NCI-H82 (cell line): ENCODE data around the gene FAM98A.

Source experiments
- DNase-seq: peaks from one replicate; lab custom pipeline; 2025; lab: John Stamatoyannopoulos, UW

FAM98A gene

DNA sequence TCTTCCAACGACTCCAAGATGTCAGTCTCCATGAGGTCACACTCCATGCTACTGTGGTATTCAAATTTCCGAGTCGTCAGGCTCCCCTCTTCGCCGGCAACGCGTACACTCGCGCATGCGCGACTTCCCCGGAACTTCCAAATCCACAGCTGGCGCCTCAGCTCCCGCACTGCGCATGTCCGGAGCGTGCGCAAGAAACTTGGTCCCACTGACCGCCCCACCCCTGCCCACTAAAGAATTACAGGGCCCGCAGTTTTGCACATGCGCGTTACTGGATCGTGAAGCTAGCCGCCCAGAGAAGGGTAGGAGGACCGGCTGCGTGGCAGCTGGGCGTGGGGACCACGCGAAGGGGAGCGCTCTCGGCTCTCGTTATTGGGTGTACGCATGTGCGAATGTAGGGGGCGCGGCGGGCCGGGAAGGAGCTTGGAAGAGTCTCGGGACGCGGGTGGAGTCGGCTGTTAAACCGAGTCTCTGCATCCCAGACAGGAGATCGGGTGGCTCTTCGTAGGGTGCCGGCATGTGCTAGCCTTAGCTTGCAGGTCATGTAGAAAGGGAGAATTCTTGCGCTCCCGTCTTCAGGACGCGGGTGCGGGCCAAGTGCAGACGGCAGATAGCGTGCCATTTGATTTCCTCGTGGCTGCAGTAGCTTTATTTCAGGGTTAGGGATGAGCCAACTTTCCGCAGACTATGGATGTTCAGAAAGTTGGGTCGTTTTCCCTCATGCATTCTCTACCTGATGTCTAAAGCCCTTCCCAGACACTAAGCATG lies at the start of gene FAM98A:
Gene FAM98A (minus strand): TSS at position 125 of the 768 bp plus-strand sequence. CDS start 78 bp downstream, at position 47.
- DNase-seq = peak; percentile 100

DNA sequence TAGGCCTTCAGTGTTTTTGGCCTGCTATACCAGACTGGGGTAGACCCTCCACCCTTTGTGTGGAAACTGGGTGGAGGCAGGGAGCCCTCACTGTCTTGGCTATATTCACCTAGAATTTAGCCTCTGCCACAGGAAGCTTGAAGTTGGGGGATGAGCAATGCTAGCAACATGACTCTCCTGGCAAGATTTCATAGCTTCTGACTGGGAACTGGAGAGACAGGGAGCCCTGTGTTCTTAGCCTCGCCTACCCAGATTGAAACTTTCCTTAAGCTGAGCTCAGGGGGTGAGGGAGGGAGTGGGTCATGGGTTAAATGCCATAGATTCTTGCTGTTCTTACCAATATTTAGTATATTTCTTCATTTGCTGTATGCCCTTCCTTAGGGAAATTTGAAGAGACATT lies 46.8 kb upstream of the FAM98A start:
- DNase-seq = no peak

GRCh38 chr2:33644215-33644614 lies 45.1 kb upstream of the FAM98A start:
- no peak for DNase-seq

DNA sequence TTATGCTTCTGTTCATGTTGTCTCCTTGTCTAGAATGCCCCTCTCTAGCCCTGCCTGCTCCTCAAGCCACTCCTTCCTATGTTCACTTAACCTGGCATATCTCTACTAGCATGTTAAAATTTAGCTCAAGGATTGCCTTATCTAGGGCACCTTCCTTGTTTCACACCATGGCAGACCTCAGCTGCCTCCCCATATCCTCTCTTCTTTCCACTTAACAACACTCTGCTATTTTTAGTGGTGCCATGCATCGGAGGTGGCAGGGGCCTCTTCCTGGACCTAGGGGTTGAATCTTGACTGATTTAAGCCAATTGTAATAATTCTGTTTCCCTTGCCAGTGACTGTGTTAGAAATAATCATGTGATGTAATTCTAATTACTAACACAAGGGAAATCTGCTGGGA lies 36.9 kb upstream of the FAM98A start:
- DNase-seq = no peak

- DNase-seq = no peak
These were observed 35.3 kb upstream of the FAM98A start for GRCh38 chr2:33634261-33634910.

GRCh38 chr2:33633315-33633714 lies 34.2 kb upstream of the FAM98A start:
- no peak for DNase-seq

GRCh38 chr2:33632831-33633230 lies 33.7 kb upstream of the FAM98A start:
- DNase-seq = peak; percentile 77

DNA sequence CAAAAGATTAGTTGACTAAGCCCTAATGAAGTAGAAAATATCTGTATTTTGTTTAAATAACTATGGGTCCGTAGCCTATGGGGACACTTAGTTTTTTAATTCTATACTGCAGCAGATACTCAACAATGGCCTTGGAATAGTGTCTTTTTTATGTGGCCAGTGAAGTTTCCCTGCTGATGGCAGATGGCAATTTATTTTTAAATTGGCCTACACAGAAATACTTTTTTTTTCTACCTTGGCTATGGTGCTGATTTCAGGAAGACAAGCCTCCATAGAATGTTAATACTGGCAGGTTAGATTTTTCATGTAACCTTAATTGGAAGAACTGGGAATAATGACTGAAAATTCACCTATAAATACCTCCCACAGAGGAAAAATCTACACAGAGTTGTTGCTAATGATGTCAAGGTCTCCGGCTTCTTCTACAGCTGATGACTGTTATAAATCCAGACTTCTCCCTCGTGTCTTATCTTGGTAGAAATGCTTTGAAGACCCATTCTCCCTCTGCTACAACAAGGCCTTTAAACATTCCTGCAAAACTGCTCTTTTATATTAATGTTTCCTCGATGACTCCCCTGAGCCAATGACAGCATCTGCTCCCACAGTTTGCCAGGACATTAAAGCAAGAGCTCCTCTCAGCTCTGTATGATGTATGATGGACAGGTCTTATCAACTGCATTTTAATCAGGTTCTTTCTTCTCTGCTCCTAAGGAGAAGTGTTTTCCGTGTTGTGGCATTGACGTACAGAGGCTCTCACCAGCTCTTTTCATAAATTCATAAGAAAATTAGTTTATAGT lies 29.1 kb upstream of the FAM98A start:
- DNase-seq = no peak

DNA sequence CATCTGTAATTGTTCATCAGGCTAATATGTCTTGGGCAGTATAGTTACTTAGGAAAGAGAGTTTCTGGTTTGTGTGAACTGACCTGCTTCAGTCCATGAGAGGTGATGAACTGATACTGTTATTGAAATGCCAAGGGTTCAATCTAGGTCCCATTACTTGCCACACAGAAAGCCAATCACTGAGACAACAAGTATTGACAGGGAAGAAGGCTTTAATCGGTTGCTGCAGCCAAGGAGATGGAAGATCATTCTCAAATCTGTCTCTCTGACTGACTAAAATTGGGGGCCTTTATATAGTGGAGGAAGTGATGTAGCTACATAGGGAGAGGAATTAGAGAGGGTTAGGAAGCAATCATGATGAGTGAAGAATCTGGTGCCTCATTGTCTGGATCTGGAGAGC lies 19.9 kb upstream of the FAM98A start:
- DNase-seq = no peak

- no peak for DNase-seq
These were observed 18.9 kb upstream of the FAM98A start for GRCh38 chr2:33617989-33618388.

- DNase-seq = no peak
These were observed 18.3 kb upstream of the FAM98A start for GRCh38 chr2:33617401-33617800.

DNA sequence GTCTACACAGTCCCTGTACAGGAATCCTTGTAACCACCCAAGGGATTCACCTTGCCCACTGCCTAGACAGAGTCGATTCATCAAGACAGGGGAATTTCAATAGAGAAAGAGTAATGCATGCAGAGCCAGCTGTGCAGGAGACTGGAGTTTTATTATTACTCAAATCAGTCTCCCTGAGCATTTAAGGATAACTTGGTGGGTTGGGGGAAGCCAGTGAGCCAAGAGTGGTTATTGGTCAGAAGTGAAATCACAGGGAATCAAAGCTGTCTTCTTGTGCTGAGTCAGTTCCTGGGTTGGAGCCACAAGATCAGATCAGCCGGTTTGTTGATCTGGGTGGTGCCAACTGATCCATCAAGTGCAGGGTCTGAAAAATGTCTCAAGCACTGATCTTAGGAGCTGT lies 17.8 kb upstream of the FAM98A start:
- no peak for DNase-seq

DNA sequence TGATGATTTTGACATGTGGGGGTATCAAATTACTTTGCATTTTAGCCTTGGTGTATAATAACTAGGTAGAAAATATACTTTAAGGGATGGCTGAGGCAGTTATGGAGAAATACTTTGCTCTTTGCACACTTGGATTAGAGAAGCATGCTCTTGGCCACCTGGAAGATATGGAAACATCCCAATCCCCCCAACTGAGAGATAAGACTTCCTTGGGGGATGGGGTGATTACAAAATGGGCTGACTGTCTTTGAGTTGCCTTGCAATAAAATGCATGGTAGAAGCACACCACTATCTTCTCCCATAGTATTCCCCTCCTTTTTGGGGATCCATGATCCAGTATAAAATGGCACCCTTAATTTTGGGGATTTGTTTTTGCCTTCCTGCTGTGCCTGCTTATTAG lies 15.1 kb upstream of the FAM98A start:
- no peak for DNase-seq

DNA sequence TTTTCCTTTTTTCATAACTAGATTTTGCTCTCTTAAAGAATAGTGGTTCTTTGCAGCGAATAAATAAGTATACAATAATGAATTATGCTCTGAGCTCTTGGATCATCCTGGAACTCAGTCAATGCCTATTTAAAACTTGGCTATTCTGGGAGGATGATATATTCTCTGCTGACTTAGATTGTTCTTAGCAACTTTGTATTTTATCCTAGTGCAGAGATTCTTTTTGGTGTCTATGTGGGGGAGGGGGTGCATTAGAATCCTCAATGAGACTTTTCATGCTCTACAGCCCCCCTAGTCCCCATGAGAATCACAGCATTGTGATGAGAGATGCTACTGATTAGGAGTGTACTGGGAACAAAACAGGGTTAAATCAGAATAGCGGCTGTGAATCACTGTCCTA lies 8.8 kb upstream of the FAM98A start:
- DNase-seq = no peak

DNA sequence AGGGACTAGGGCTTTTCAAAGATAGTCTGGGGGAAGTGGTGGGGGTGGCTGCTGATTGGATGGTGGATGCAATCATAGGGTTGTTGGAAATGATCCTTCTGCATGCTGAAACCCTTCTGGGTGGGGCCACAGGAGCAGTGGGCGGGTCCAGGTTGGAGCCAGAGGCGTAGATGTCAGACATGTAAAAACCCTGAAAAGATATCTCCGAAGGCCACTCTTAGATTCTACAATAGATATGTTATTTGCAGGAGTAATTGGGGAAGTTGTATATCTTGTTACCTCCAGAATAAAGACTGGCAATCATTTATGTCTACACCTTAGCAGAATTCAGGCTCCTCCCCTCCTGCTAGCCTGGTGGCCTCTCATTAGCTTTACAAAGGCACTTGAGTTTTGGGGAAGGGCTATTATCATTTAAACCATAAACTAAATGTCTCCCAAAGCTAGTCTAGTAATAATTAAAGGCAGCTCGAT lies 8.2 kb upstream of the FAM98A start:
- DNase-seq = no peak

DNA sequence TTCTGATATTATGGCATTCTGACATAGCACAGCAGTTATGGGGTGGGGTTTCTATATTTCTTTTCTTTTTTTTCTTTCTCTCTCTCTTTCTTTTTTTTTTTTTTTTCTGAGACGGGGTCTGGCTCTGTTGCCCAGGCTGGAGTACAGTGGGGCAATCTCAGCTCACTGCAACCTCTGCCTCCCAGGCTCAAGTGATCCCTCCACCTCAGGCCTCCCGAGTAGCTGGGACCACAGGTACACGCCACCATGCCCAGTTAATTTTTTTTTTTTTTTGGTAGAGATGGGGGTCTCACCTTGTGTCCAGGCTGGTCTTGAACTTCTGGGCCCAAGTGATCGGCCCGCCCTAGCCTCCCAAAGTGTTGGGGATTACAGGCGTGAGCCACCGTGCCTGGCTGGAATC lies 7.5 kb upstream of the FAM98A start:
- no peak for DNase-seq

GRCh38 chr2:33606100-33606499 lies 7.0 kb upstream of the FAM98A start:
- no peak for DNase-seq

- no peak for DNase-seq
These were observed 6.0 kb upstream of the FAM98A start for GRCh38 chr2:33605056-33605455.

GRCh38 chr2:33603416-33603815 lies 4.3 kb upstream of the FAM98A start:
- no peak for DNase-seq

GRCh38 chr2:33602201-33602830 lies 3.2 kb upstream of the FAM98A start:
- no peak for DNase-seq

DNA sequence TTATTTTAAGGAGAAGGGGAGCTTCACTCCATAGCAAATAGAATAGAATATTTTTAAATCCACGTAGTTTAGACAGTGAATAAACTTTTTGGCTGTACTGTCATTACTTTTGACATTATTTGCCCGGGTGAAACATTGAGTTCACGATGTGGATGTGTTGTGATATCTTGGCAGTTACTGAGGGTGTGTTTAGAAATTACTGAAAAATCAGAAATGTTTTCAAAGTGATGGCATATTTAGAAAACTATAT lies 769 bp upstream of the FAM98A start:
- DNase-seq = no peak

GRCh38 chr2:33598561-33599174 lies 431 bp downstream of the FAM98A start:
- peak; percentile 80 for DNase-seq
